ENCODE measurements around the gene MED27.
A peak's percentile ranks its signal among the peaks of the same experiment; 100 is the strongest.

MED27 gene

DNA sequence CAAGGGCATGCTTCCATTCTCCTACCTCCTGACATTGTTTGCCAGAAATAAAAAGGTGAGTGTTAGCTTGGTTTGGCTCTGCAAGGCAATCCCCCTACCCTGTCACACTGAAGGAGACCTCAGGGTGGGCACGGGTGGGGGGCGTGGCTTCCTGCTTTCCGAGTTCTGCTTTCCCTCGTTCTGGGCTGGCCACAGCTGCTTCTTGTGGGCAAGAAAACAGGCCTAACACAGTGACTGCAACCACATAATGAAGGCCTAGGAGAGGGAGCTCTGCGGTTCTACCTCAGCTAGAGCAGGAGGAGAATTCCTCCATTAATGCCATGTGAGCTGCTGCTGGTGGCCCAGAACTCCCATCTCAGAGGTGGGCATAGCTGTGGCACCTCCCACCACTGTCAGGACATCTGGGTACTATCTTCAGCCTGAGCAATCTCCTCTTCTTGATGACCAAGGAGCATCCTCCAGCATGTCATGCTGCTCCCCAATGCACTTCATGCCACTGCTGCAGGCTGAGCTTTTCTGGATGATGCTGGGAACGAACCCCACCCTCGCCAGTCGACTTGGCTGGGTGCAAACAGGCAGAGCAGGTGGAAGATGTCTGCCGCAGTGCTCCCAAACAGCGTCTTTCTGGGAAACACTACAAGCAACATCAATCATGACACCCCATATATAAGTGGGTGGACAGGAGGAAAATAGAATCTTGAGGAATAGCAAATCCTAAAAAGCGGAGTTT lies 200.3 kb downstream of the MED27 start:
- DNase-seq (ENCODE audit: low read depth): no peak

DNA sequence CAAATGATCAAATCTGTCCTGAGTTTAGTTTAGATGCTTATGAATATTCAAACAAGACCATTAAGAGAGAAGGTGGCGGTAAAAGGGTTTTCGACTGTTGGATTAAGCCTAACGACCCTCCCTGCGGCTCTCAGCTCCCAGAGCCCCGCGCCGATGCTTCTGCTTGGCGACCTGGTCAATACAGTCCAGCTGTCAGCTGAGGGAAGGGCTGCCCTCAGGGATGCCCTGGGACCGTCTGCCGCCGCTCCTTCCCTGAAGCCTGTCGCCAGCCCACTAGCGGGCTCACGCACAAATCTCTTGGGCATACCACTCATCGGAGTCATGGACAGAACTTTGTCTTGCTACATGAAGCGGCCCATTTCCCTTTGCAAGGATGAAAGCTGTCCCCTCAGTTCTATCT lies 203.2 kb downstream of the MED27 start:
- DNase-seq (ENCODE audit: low read depth): no peak

DNA sequence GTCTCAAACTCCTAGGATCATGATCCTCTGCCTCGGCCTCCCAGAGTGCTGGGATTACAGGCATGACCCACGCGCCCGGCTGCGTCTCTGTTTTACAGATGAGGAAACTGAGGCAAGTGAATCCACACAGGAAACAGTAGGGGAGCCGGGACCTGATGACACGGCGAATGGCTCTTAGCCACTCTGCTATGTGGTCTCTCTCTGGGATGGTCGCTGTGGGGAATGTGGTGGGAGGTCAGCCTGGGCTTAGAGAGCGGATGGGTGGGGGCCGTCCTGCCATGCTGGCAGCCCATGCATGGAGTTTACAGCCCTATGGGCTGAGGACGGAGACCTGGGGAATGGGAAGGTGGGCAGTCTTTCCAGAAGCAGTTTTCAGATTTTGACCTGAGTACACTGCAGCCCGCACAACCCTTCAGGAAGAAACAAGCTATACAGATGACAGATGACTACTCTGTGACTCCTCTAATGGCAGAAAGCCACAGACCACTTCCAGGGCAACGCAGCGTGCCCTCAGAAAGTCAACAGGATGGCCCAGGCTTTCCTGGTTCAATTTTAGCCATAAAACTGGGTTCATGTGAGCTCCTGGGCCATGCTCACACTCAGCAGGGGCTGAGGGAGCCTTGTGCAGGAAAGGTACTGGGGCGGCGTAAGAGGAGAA lies 203.7 kb downstream of the MED27 start:
- DNase-seq (ENCODE audit: low read depth): peak; percentile 44

DNA sequence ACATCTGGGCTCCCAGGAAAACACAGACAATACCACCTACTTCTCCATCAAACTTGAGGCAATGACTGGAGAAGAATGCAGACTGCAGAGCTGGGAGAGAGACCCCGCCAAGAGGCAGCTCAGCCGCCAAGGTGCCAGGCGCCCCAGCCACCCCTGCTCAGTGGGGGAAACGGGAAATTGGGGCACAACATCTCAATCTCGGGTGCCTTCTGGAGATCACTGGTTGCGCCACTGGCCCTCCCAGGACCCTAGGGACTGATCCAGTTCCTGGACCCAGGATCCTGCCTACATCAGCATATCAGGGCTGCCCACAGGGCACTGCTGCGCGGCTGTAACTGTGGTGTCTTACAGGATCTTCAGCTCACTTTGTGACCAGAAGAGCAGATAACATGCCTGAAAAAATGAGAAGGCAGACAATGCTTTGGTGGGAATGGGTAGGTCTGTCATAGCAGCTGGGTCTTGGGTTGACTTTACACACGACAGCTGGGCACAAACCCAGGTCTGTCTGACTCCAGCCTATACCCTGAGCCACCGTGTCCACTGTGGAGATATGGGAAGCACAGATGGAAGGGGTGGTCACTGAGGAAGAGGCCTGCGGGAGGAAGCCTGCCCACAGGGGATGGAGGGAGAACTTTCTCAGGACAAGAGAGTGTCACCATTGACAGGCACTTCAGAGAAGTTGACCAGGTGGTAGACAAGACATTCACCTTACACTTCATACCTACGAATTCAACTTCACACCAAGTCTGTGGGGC lies 204.6 kb downstream of the MED27 start:
- DNase-seq (ENCODE audit: low read depth): no peak

DNA sequence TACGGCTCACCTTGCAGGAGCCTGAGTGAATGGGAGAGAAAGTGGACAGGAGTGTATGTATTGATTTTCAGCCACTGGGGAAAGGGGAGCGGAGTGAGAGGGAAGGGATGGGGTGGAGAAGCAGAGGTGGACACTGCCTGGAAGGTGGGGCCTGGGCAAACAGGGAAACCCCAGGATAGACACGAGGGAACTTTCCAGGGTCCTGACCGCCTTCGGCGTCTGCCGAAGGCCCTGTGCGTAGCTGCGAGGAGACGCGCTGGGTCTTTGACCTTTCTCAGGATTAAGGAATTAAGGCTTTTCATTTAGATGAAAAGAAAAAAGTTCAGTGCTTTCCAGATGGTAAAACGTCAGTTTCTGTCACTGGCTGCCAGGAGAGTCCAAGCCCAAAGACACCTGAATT lies 205.2 kb downstream of the MED27 start:
- DNase-seq (ENCODE audit: low read depth): no peak

DNA sequence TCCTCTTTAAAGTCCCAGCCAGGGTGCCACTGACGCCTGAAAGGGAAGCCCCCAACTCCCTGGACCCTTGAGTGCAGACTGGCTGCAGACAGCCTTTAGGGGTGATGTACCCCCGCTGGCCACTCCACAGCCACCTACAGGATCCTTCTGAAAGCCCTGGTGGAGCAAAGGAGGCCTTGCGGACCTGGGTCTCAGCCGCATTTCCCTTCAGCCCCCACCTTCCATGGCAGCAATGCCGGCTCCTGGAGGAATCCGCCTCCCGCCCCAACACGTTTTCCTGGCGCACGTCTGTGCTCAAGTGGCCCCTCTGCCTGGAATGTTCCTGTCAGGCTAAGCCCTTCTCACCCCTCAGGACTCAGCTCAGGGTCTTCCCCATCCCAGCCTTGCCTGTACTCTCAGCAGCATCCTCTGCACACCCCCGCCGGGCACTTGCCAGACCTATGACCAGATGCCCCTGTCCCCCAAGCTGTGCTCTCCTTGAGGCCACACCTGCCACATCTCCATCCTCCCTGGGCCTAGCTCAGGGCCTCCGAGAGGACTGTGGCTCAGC lies 205.7 kb downstream of the MED27 start:
- no peak for DNase-seq (ENCODE audit: low read depth)

DNA sequence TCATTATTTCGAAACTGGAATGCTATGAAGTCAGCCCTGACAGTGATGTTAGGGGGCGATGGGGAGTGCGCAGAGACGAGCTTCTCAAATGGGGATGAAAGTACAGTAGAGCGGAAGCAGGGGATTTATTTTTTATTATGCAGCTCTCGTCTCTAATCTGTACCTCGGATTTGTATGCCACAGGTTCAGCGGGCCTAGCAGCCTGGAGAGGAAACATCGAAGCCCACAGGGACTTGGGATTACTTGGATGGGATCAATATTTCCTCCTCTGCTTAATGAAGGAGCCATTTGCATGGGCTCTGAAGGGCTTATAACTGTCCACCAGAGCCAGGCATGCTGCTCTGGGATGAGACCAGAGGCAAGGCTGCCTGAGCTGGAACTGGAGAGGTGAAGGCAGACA lies 206.3 kb downstream of the MED27 start:
- DNase-seq (ENCODE audit: low read depth): no peak

DNA sequence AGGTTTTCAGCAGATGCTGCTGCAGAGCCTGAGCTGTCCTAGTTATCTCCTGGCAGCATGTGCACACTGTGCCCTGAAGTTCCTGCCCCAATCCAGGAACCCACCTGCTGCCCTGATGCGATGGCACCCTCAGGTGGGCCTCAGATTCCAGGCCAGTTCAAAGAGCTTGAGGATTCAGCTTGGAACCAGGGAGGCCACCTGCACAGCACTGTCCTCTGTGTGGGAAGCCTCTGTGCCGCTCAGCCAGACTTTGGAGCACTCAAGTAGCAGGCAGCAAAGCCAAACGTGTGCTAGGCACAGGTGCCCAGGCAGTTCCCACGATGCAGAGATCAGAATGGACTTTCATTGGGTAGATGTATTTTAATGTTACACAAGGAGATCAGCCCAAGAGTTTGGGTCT lies 207.0 kb downstream of the MED27 start:
- DNase-seq (ENCODE audit: low read depth): no peak

DNA sequence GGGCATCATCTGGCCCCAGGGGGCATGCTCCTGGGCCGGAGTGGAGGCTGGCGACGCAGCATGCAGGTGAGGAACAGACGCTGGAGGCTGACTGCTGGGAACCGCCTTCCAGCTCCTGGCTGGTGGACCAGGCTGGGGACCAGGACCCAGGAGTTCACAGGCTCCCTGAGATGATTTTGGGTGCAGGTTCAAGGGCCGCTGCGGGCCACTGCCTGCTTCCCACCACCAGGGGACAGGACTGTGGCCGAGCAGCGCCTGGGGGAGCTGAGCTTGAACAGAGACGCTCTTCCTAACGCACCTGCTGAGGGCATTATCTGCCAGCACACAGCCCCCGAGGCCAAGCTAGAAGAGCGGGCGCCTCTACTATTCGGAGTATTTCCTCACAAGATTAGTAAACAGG lies 207.7 kb downstream of the MED27 start:
- DNase-seq (ENCODE audit: low read depth): no peak

DNA sequence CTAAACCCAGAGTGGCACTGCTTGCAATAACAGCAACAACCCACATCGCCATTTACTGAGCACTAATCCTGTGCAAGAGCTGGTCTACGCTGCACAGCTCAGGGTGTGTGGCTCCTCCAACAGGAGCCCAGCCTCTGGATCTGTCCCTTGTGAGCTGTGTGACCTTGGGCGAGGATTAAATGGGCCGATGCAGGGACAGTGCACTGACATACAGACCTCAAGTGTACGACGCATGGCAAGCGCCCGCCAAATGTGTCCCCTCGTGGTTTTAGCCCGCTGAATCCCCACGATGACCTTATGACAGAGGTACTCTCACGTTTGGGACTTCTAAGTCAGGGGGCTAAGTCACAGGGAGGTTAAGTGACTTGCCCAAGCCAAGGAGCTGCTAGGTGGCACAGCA lies 209.5 kb downstream of the MED27 start:
- no peak for DNase-seq (ENCODE audit: low read depth)

DNA sequence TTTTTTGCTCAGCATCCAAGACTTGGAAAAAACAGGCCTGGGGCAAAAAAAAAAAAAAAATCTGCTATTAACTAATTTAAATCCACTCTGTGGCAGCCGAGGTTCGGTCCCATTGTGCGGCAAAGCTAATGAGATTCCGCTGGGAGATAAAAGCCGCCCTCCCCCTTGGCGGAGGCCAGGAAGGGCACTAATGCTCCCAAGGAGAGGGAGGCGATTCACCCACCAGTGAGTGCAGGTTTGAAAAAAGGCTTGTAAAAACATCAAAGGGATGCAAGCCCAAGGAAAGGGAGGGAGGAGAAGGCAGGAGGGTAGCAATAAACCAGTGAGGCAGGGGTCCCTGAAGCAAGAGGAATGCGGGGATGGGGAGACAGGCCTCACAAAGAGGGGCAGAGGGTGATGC lies 210.3 kb downstream of the MED27 start:
- DNase-seq (ENCODE audit: low read depth): no peak

DNA sequence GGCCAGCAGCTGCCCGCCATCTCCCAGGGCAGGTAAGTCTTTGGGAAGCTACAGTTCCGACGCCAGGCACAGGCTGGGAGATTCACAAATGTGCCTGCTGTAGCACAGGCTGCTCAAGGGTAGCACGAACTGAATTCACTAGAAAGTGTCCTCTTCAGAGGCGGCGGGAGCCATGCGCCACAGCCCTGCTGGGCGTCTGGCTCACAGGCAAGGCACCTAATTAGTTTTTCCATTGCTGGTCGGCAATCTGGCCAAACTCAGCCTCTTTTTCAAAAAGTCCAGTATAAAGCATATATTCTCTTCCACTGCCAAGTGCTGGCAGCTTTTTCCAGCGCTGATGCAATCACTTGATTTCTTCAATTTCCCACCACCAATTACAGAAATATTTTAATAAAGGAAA lies 210.9 kb downstream of the MED27 start:
- peak; percentile 28 for DNase-seq (ENCODE audit: low read depth)

DNA sequence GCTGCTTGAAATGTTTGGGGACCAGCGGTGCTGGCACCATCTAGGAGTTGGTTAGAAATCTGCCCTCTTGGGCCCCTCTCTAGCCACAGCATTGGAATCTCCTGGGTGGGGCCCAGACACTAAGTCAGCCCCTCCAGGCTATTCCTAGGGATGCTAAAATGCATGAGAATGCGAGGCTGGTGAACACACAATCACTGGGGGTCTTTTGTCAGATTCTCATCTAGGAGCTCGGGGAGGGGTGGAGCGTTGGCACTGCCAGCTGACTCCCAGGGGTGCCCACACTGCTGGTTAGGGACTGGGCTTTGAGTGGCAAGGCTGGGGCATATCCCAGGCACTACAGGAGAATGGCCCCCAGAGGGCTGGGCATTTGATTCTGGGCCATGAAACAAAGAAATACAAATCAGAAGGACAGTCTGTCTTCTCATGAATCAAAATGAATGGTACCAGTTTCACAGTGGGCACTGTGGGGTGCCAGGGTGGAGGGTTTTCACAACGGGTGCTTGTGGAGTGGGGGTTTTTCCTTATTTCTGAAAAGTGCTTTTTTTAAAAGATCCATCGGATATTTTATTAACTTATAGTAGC lies 212.0 kb downstream of the MED27 start:
- DNase-seq (ENCODE audit: low read depth): no peak

DNA sequence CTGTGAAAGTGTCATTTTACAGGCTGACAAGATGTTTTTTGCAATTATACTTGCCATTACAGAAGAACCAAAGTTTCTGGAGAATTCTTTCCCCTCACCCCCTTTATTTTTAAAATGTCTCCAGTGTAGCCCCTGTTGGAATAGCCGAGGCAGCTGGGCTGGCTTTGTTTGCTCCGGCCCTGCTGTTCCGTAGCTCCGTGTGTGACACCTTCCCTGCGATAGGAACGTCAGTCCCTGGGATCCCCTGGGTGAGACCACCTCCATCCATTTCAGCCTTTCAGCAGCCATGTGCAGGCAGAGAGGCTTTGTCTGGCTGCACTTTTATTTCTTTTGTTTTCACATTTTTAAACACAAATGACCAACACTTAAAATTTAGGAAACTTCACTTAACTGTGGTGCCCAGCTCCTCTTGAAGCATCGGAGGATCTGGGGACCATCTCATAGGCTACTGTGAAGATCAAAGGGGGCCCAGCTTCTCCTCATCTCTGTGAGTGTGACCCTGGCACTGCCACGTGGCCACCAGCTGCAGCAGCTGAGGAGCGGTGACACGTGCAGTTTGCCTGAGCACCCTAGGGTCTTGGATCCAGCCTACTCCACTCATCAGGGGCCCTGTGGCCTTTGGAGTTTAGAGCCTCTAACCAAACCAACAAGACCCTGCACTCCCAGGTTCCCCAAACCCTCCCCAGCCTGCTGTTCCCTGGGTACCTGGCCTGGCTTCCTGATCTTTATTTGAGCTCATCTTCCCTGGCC lies 214.0 kb downstream of the MED27 start:
- no peak for DNase-seq (ENCODE audit: low read depth)

DNA sequence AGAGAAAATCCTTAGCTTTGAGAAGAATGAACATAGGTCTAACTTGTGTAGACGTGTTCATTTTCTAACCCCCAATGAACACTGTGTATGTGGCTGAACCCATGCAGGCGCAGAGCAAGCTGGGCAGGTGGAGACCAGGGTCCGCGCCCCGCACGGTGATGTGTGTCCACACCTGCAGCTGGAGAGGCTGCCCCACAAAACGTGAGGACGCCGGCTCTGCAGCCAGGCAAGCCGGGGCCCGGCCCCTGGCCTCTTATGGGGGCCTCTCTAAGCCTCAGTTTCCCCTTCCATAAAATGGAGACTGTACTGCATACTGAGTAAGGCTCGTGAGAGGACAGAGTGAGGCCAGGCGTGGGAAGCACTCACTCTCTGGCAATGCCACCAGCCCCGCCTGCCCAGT lies 215.1 kb downstream of the MED27 start:
- no peak for DNase-seq (ENCODE audit: low read depth)

DNA sequence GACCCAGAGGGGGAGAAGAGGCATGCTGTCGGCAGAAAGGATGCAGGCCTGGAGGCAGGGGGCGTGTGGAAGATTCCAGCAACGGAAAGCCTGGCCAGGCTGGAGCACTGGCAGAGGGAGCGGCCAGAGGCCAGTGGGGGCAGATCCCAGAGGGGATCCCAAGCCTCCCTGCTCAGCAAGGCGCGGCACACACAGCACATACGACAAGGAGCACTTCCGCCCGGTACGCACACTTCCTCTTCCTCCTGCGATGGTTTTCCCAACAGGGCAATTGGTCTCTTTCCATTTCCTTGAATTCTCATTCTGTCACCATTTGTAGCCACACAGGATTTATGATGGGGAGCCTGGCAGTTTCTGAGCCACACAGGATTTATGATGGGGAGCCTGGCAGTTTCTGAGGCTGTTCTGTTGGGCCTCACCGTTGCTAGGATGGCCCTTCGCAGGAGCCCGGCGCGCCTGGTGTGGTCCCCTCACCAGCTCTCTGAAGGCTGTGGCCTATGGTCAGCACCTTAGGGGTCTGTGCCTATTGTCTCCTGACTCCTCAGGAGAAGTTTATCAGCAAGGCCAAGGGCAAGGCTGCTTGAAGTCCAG lies 216.3 kb downstream of the MED27 start:
- DNase-seq (ENCODE audit: low read depth): no peak

DNA sequence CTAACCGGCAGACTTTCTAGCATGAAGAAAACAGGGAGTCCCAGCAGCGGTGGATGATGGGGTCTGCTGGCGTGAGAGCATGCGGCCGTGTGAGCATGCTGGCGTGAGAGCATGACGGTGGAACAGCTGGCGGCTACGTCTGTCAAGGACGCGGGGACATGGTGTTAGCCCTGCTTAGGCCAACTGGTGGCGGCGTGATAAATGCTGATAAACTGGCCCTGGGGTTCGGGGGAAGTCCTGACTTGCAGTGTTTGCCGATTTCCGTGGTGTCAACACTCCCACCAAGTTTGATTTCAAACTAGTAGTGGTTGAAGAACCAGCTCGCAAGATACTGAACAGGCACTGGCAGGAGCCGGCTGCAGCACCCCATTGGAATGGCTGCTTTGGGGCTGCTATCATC lies 217.4 kb downstream of the MED27 start:
- DNase-seq (ENCODE audit: low read depth): no peak

DNA sequence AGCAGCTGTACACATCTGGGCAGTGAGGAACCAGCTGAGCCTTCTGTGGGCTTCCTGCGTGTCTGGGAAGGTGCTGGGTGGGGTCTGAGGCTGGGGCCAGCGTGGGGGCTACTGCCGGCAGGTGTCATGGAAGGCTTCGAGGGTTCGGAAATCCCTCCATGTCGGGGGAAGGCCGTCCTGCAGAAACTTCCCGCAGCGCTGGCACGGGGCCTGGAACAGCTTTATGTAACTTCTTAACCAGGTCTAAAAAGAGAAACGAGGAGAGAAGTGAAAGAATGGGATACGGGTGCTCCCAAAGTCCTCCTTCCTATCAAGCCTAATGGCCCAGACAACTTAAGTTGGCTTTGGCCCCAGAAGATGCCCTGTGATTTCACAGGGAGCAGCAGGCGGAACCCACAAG lies 219.2 kb downstream of the MED27 start:
- no peak for DNase-seq (ENCODE audit: low read depth)

DNA sequence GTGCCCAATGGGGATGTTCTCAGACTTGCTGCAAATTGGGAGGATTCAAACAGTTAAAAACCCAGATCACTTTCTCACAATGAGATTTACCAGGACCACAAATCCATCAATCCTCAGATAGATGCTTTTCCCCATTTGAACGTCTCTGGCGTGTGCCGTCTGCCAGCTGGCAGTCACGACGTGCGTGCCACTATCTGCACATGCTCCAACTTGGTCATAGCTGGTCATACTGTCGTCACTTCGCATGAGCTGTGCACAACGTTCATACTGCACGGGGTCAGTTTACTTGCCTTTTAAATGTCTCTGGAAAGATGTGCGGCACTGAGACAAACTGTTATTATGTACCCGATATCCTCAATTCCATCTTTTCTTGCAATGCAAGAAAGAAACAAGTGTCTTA lies 221.5 kb downstream of the MED27 start:
- DNase-seq (ENCODE audit: low read depth): no peak

DNA sequence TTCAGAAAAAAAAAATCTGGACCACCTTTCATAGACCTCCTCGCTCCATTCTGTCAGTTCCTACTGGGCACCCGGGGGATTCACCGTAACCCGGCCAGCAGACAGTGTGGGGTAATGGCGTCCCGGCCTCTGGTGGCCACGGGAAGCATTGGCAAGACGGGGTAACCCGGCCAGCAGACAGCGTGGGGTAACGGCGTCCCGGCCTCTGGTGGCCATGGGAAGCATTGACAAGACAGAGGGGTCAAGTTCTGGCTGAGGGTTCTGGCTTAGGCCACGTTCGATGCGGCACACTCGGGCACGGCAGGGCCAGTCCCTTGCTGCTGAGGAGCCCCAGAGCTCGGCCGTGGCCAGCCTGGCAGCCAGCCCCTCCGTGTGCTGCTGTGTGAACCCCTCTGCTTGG lies 223.6 kb downstream of the MED27 start:
- DNase-seq (ENCODE audit: low read depth): no peak

DNA sequence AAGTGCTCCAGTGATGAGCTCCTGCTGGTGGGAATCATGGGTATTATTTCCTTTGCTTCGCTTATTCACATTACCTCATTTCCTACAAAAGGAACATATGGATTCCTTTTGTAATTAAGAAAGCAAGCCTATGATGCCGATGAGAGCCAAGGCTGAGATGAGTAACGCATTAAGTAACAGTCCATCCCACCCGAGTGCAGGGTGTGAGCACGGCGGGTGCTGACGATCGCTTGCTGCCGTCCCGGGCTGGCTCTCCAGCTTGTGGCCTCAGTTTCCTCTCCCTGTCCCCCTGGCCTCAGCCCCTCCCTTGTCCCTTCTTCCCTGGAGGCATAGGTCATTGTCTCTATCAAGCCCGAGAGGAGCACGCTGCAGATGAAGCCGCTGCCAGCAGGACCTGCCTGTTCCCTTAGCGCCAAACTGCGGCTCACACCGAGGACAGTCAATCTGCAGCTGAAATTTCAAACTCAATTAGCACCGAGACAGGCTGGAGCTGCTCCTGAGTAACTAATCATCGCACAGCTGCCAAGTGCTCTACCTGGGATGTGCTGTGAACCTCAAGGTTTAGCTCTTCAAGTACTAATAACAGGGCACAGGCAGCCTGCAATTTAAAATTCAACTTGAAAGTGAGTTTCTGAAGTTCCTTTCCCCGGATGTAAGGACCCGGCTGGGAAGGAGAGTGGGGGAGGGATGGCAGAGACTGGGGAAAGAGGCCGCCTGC lies 224.6 kb downstream of the MED27 start:
- DNase-seq (ENCODE audit: low read depth): no peak
